ENCODE measurements around the gene WDR27.

The WDR27 gene

DNA sequence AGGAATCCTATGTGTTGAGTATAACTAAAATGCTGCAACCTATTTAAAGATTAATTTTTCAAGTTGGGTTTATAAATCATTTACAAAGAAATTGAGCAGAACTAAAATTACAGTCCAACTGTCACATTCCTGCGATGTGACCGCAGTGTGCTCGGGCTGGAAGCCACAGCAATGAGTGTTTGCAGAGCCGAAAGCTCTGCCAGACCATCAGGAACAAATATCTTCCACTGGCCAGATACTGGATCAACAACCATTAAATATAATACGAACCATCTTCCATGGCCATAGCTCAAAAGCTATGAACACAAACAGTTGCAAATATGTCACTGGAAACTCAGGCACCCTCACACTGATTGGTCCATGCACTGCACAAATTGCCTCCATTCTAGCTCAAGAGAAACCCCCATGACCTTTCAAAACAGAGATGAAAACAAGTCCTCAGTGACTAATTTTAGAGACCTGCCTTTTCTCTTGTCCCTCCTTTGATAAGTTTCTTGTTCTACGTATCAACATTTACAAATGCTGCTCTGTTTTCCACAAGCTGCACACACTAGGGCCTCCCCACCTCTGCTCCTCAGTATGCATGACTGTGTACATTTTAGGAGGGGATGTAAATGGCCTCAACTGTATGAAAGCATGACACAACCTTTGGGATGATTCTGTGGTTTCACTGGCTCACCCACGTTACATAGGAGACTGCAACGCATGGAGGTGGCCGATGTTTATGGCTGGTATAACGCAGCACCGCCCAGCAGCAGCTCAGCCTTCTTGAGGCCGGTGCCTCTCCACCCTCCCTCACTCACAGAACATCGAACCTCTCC is 171.7 kb downstream of the WDR27 start:
- TF ChIP-seq, protein P1, sequence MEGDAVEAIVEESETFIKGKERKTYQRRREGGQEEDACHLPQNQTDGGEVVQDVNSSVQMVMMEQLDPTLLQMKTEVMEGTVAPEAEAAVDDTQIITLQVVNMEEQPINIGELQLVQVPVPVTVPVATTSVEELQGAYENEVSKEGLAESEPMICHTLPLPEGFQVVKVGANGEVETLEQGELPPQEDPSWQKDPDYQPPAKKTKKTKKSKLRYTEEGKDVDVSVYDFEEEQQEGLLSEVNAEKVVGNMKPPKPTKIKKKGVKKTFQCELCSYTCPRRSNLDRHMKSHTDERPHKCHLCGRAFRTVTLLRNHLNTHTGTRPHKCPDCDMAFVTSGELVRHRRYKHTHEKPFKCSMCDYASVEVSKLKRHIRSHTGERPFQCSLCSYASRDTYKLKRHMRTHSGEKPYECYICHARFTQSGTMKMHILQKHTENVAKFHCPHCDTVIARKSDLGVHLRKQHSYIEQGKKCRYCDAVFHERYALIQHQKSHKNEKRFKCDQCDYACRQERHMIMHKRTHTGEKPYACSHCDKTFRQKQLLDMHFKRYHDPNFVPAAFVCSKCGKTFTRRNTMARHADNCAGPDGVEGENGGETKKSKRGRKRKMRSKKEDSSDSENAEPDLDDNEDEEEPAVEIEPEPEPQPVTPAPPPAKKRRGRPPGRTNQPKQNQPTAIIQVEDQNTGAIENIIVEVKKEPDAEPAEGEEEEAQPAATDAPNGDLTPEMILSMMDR (IDR thresholded peaks at IDR 0.05; ENCODE audit: low read depth, low read length): no peak
- Histone ChIP-seq H3K9me3 (no peaks in the 10 kb centered on the region), H3K36me3 (no peaks in the 10 kb centered on the region), H3K4me1 (no peaks in the 10 kb centered on the region), H3K4me3 (ENCODE audit: low read depth, low read length) (no peak overlapping the region), H3K27me3 (no peaks in the 10 kb centered on the region)
- DNase-seq: no peak

DNA sequence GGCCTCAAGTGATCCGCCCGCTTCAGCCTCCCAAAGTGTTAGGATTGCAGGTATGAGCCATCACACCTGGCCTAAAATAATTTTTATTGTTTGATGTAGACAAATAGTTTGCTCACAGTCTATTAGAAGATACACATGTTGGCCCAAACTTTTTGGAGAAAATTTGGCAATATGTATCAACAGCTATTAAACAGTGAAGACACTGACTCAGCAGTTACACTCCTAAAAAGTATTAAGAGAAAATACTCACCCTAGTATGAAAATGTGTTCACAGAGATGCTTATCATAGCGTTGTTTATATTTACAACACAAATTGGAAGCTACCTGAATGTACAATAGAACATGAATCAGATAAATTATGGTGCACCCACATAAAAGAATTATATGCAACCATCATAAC is 173.1 kb downstream of the WDR27 start:
- Histone ChIP-seq H3K9me3 (no peaks in the 10 kb centered on the region), H3K36me3 (no peaks in the 10 kb centered on the region), H3K4me3 (ENCODE audit: low read depth, low read length) (no peak overlapping the region), H3K4me1 (no peaks in the 10 kb centered on the region), H3K27me3 (no peaks in the 10 kb centered on the region)
- no peak for DNase-seq
- TF ChIP-seq, protein P1 (IDR thresholded peaks at IDR 0.05; ENCODE audit: low read depth, low read length): no peak

GRCh38 chr6:169527306-169527705 is 174.5 kb downstream of the WDR27 start:
- H3K9me3 ChIP-seq: no peaks in the 10 kb centered on the region
- TF ChIP-seq, protein P1 (IDR thresholded peaks at IDR 0.05; ENCODE audit: low read depth, low read length): no peak
- no peaks in the 10 kb centered on the region for H3K36me3 ChIP-seq
- DNase-seq: no peak
- no peaks in the 10 kb centered on the region for H3K27me3 ChIP-seq
- H3K4me3 ChIP-seq (ENCODE audit: low read depth, low read length): no peak overlapping the region
- H3K4me1 ChIP-seq: no peaks in the 10 kb centered on the region

GRCh38 chr6:169521825-169522224 is 180.0 kb downstream of the WDR27 start:
- no peaks in the 10 kb centered on the region for H3K36me3 ChIP-seq
- no peak overlapping the region for H3K4me3 ChIP-seq (ENCODE audit: low read depth, low read length)
- H3K9me3 ChIP-seq: no peaks in the 10 kb centered on the region
- H3K27me3 ChIP-seq: no peaks in the 10 kb centered on the region
- H3K4me1 ChIP-seq: no peaks in the 10 kb centered on the region
- DNase-seq: no peak
- TF ChIP-seq, protein P1 (IDR thresholded peaks at IDR 0.05; ENCODE audit: low read depth, low read length): no peak

GRCh38 chr6:169520104-169520503 is 181.7 kb downstream of the WDR27 start:
- Histone ChIP-seq H3K27me3 (no peaks in the 10 kb centered on the region), H3K4me1 (no peaks in the 10 kb centered on the region), H3K4me3 (ENCODE audit: low read depth, low read length) (no peak overlapping the region), H3K9me3 (no peaks in the 10 kb centered on the region), H3K36me3 (no peaks in the 10 kb centered on the region)
- TF ChIP-seq, protein P1 (IDR thresholded peaks at IDR 0.05; ENCODE audit: low read depth, low read length): no peak
- DNase-seq: no peak

DNA sequence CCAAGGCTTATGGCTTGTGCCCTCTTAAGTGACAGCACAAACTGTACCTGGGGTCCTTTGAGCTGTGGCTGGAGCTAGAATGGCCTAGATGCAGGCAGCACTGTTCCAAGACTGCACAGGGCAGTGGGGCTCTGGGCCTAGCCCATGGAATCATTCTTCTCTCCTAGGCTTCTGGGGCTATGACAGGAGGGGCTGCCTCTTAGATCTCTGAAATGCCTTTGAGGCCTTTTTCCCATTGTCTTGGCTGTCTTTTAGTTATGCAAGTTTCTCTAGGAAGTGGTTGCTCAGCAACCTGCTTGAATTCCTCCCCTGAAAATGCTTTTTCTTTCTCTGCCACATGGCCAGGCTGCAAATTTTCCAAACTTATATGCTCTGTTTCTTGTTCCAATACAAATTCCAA is 183.4 kb downstream of the WDR27 start:
- Histone ChIP-seq H3K9me3 (no peaks in the 10 kb centered on the region), H3K36me3 (no peaks in the 10 kb centered on the region), H3K4me1 (no peaks in the 10 kb centered on the region), H3K27me3 (no peaks in the 10 kb centered on the region), H3K4me3 (ENCODE audit: low read depth, low read length) (no peak overlapping the region)
- TF ChIP-seq, protein P1 (IDR thresholded peaks at IDR 0.05; ENCODE audit: low read depth, low read length): no peak
- DNase-seq: no peak

All from BE2C (cell line).